HPDE6-E6E7 (cell line): Measurements from ENCODE around the gene ADAMTS13.
"Not testable (repeated sequence)": the region's sequence is repeated elsewhere in the genome, so short reads cannot be mapped to it uniquely, and the experiment has no call there.

Source experiments
- DNase-seq: peaks from one replicate; pipeline ENCODE4 v3.0.0; 2011; ENCODE audit warnings: missing footprints; ENCODE audit errors: extremely low spot score

The ADAMTS13 gene

GRCh38 chr9:133392308-133392707 is 29.9 kb upstream of the ADAMTS13 start:
- DNase-seq, result not testable (repeated sequence)

GRCh38 chr9:133393399-133393798 is 28.8 kb upstream of the ADAMTS13 start:
- no peak for DNase-seq

- DNase-seq, result no peak
Observed at GRCh38 chr9:133394687-133395271, 27.4 kb upstream of the ADAMTS13 start.

- DNase-seq, result no peak
Observed at GRCh38 chr9:133396952-133397351, 25.2 kb upstream of the ADAMTS13 start.

- DNase-seq, result no peak
Observed at GRCh38 chr9:133397370-133397769, 24.8 kb upstream of the ADAMTS13 start.

GRCh38 chr9:133397895-133398294 is 24.3 kb upstream of the ADAMTS13 start:
- DNase-seq, result no peak

GRCh38 chr9:133400292-133400691 is 21.9 kb upstream of the ADAMTS13 start:
- DNase-seq, result no peak

GRCh38 chr9:133401588-133401987 is 20.6 kb upstream of the ADAMTS13 start:
- DNase-seq, result no peak

- DNase-seq, result no peak
Observed at GRCh38 chr9:133402689-133403088, 19.5 kb upstream of the ADAMTS13 start.

- DNase-seq, result peak; percentile 63
Observed at GRCh38 chr9:133403766-133404453, 18.3 kb upstream of the ADAMTS13 start.

GRCh38 chr9:133404454-133405002 is 17.6 kb upstream of the ADAMTS13 start:
- DNase-seq, result no peak

GRCh38 chr9:133405508-133406438 is 16.4 kb upstream of the ADAMTS13 start:
- no peak for DNase-seq

- peak; percentile 57 for DNase-seq
Observed at GRCh38 chr9:133406480-133407307, 15.5 kb upstream of the ADAMTS13 start.

GRCh38 chr9:133408042-133408441 is 14.1 kb upstream of the ADAMTS13 start:
- no peak for DNase-seq

GRCh38 chr9:133415170-133415569 is 7.0 kb upstream of the ADAMTS13 start:
- DNase-seq, result no peak

GRCh38 chr9:133417541-133418461 is 4.4 kb upstream of the ADAMTS13 start, which contains the start of gene REXO4:
Gene REXO4, minus strand, starts transcription at chr9:133418010. Its CDS starts 166 bp downstream, at chr9:133417844.
- peak; percentile 70 for DNase-seq

GRCh38 chr9:133419005-133419404 is 3.2 kb upstream of the ADAMTS13 start:
- no peak for DNase-seq

- DNase-seq, result no peak
Observed at GRCh38 chr9:133420392-133420827, 1.8 kb upstream of the ADAMTS13 start.

GRCh38 chr9:133423216-133423615 is 1.0 kb downstream of the ADAMTS13 start:
- no peak for DNase-seq

GRCh38 chr9:133424187-133424586 is 2.0 kb downstream of the ADAMTS13 start:
- no peak for DNase-seq
